Fibroblast of lung (primary cell): ENCODE measurements around the gene NCOA7. TPM values are rescaled to one million over a fixed set of nuclear protein-coding genes. Genes with fewer than 3 reads are reported as not detected.

Source experiments
- DNase-seq, 2 donors: peaks; one replicate each; pipeline versions ENCODE4 v3.0.0 to v3.0.0-alpha.2; 2010; ENCODE audit warnings: low read depth in 2 of 2
- H2AFZ ChIP-seq: 2 replicates; pipeline ENCODE4 v1.5.1; 2012; ENCODE audit warnings: low read length, control low read depth, inconsistent platforms
- H3K27ac ChIP-seq: 2 replicates; pipeline ENCODE4 v1.5.1; 2011; ENCODE audit warnings: low read length, control low read depth; ENCODE audit not compliant: insufficient read depth
- H3K27me3 ChIP-seq: 2 replicates; pipeline ENCODE4 v1.5.1; 2011; ENCODE audit warnings: mild to moderate bottlenecking, low read length; ENCODE audit not compliant: control insufficient read depth, insufficient read depth
- H3K36me3 ChIP-seq: 2 replicates; pipeline ENCODE4 v1.5.1; 2011; ENCODE audit warnings: low read length; ENCODE audit not compliant: control insufficient read depth, insufficient read depth
- H3K4me1 ChIP-seq: 2 replicates; pipeline ENCODE4 v1.5.1; 2011; ENCODE audit warnings: low read length; ENCODE audit not compliant: control insufficient read depth, insufficient read depth; ENCODE audit errors: extremely low read depth
- H3K4me2 ChIP-seq: 2 replicates; pipeline ENCODE4 v1.5.1; 2011; ENCODE audit warnings: low read length, control low read depth; ENCODE audit not compliant: insufficient read depth; ENCODE audit errors: extremely low read depth
- H3K4me3 ChIP-seq, 4 experiments: fragments of 200-600 bp in 1 of 4; sonication (generic) in 1 of 4; replicated peaks in 1 of 4; 2 replicates each; pipeline ENCODE4 v1.5.1; 2011 to 2016; ENCODE audit warnings: low read length in 4 of 4, low read depth in 3 of 4, mild to moderate bottlenecking in 3 of 4, control low read depth in 2 of 4, inconsistent platforms in 1 of 4, mixed read lengths in 1 of 4; ENCODE audit not compliant: insufficient read depth in 1 of 4; ENCODE audit errors: control extremely low read depth in 1 of 4
- H3K79me2 ChIP-seq: 2 replicates; pipeline ENCODE4 v1.5.1; 2012; ENCODE audit warnings: mild to moderate bottlenecking, low read length, inconsistent platforms; ENCODE audit not compliant: control insufficient read depth, insufficient read depth
- H3K9ac ChIP-seq: 2 replicates; pipeline ENCODE4 v1.5.1; 2011; ENCODE audit warnings: mild to moderate bottlenecking, low read length, control low read depth; ENCODE audit not compliant: insufficient read depth
- H3K9me3 ChIP-seq: 2 replicates; pipeline ENCODE4 v1.5.1; 2012; ENCODE audit warnings: low read depth, low read length; ENCODE audit not compliant: control insufficient read depth, insufficient read depth
- H4K20me1 ChIP-seq: 2 replicates; pipeline ENCODE4 v1.5.1; 2011; ENCODE audit warnings: low read length; ENCODE audit not compliant: control insufficient read depth, insufficient read depth; ENCODE audit errors: extremely low read depth
- CTCF ChIP-seq, 2 donors: IDR thresholded peaks in 1 of 2; conservative IDR thresholded peaks in 1 of 2; 1 replicate in 1 of 2; 2 replicates in 1 of 2; pipeline ENCODE4 v1.5.1; 2011 to 2012; ENCODE audit warnings: low read length in 2 of 2, control low read depth in 1 of 2, inconsistent platforms in 1 of 2, low read depth in 1 of 2, mild to moderate bottlenecking in 1 of 2
- EZH2 ChIP-seq: IDR thresholded peaks from 2 replicates; pipeline ENCODE4 v1.5.1; 2012; ENCODE audit warnings: low read length, control low read depth, mild to moderate bottlenecking; ENCODE audit errors: missing control alignments
- polyA plus RNA-seq, 2 donors: library from polyadenylated mRNA; depleted of rRNA in 1 of 2; stranded (reverse) in 1 of 2; unstranded in 1 of 2; fragments of >200 nt; gene quantifications; 2 replicates each; pipeline ENCODE4 v1.2.1, GENCODE V29; 2011 to 2012; ENCODE audit warnings: missing spikeins in 1 of 2
- total RNA-seq: library from RNA; depleted of rRNA; stranded (reverse); fragments of >200 nt; gene quantifications from 2 replicates; pipeline ENCODE4 v1.2.1, GENCODE V29; 2014

The NCOA7 gene
- total and polyA plus RNA-seq, 2 donors (not counting 1 experiment from before 2014, with no cell fraction given): 13.7 to 49.9 TPM

DNA sequence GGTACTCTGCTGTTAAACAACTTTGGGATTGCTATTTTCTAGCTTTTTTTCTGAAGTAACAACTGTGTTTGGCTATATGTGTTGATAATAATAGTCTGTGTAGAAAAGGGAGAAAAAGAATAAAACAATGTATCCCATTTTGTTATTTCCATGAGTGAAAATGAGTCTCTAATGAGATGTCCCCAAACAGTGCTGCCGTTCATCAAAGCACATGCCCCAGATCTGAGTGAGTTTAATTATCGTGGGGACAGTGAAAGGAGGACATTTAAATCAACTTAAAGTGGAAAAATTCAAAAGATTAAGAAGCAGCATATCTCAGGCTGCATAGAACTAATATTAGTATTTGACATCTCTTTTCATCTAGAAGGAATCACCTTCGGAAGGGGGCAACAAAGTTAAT lies 59.6 kb downstream of the NCOA7 start:
- TF ChIP-seq EZH2 (no peak), CTCF (conservative IDR thresholded peaks at IDR 0.05 in 1 of 2, IDR thresholded peaks at IDR 0.05 in 1 of 2; ENCODE audit: low read depth in 1 of 2, low read length in 2 of 2) (no peak)
- no peaks in the 10 kb centered on the region for H3K9me3 ChIP-seq
- H3K27ac ChIP-seq: no peak overlapping the region
- H2AFZ ChIP-seq: no peak overlapping the region
- H3K4me1 ChIP-seq: no peaks in the 10 kb centered on the region
- H3K36me3 ChIP-seq: no peaks in the 10 kb centered on the region
- H3K4me2 ChIP-seq: no peak overlapping the region
- H3K9ac ChIP-seq: no peak overlapping the region
- H3K27me3 ChIP-seq: no peaks in the 10 kb centered on the region
- no peak for DNase-seq
- H3K79me2 ChIP-seq: no peaks in the 10 kb centered on the region
- H3K4me3 ChIP-seq: no peak overlapping the region
- no peaks in the 10 kb centered on the region for H4K20me1 ChIP-seq

DNA sequence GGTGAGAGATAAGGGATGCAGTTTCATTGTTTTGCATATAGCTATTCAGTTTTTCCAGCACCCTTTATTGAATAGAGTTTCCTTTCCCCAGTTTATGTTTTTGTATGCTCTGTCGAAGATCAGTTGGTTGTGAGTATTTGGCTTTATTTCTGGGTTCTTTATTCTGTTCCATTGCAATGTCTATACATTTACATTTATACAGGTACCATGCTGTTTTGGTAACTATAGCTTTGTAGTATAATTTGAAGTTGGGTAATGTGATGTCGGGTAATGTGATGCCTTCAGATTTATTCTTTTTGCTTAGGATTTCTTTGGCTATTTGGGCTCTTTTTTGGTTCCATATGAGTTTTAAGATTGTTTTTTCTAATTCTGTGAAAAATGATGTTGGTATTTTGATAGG lies 61.8 kb downstream of the NCOA7 start:
- H3K36me3 ChIP-seq: no peaks in the 10 kb centered on the region
- no peak overlapping the region for H2AFZ ChIP-seq
- H3K27me3 ChIP-seq: no peaks in the 10 kb centered on the region
- H3K9ac ChIP-seq: no peak overlapping the region
- no peak overlapping the region for H3K4me2 ChIP-seq
- no peak for DNase-seq
- TF ChIP-seq EZH2: no peak
- no peak for TF ChIP-seq CTCF (conservative IDR thresholded peaks at IDR 0.05 in 1 of 2, IDR thresholded peaks at IDR 0.05 in 1 of 2; ENCODE audit: low read depth in 1 of 2, low read length in 2 of 2)
- no peak overlapping the region for H3K4me3 ChIP-seq
- H3K4me1 ChIP-seq: no peaks in the 10 kb centered on the region
- no peaks in the 10 kb centered on the region for H4K20me1 ChIP-seq
- no peaks in the 10 kb centered on the region for H3K79me2 ChIP-seq
- no peaks in the 10 kb centered on the region for H3K9me3 ChIP-seq
- no peak overlapping the region for H3K27ac ChIP-seq

DNA sequence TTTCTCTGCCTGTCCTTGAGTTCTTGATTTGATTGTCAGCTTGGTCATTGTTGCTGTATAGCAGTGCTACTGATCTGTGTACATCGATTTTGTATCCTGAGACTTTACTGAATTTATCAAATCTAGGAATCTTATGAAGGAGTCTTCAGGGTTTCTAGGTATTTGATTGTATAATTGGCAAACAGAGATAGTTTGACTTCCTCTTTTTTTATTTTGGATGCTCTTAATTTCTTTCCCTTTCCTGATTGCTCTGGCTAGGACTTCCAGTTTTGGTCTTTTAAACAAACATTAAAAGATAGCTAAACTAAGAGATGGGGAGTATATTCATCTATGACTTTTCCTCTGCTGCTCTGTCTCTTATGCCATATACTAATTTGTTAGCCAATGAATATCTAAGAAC lies 62.4 kb downstream of the NCOA7 start:
- H3K27ac ChIP-seq: no peak overlapping the region
- no peaks in the 10 kb centered on the region for H4K20me1 ChIP-seq
- H3K36me3 ChIP-seq: no peaks in the 10 kb centered on the region
- H3K27me3 ChIP-seq: no peaks in the 10 kb centered on the region
- TF ChIP-seq EZH2 (no peak), CTCF (conservative IDR thresholded peaks at IDR 0.05 in 1 of 2, IDR thresholded peaks at IDR 0.05 in 1 of 2; ENCODE audit: low read depth in 1 of 2, low read length in 2 of 2) (no peak)
- no peak for DNase-seq
- no peak overlapping the region for H3K4me3 ChIP-seq
- no peak overlapping the region for H3K9ac ChIP-seq
- H2AFZ ChIP-seq: no peak overlapping the region
- no peaks in the 10 kb centered on the region for H3K4me1 ChIP-seq
- no peaks in the 10 kb centered on the region for H3K9me3 ChIP-seq
- no peak overlapping the region for H3K4me2 ChIP-seq
- no peaks in the 10 kb centered on the region for H3K79me2 ChIP-seq
